Stimulated activated CD4-positive, alpha-beta T cell treated with anti-CD3 and anti-CD28 coated beads, Interleukin-1b, Interleukin-23, amount 100 ng/mL, for 48 hours (primary cell): ENCODE results near the gene HACL1.
A peak's percentile ranks its signal among the peaks of the same experiment; 100 is the strongest.

Experiments
- DNase-seq: peaks from one replicate; pipeline ENCODE4 v3.0.0-alpha.2; 2020

HACL1 gene

DNA sequence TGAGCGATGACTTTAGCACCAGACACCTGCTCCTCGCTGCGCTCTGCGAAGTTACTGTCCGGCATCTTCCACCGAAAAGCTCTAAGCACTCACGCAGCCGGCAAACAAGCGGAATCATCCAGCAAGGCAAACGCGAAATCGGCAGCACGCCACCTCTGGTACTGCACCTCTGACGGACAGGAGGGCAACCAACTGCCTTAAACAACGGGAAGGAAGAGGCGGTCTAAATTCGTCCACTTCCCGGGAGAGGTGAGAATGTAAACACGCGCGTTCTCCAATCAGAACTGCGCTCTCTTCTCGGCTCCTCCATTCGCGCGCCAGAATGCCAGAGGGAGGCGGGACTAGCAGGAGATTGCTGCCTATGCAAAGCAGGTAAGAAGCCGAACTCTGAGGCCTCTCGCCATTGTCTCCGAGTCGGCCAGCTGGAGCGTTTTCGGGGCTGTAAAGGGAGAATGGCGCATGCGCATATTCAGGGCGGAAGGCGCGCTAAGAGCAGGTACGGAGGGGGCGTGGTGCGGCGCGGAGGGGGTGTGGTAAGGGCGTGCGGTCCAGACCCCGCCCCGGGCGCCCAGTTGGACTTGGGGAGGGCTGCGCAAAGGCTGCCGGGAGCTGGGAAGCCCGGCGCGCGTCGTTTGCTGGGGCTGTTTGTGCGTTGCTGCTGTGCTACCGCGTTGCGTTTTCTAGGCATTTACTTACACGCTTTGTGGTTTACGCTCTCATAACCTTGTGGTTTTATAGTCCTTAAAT is at the start of gene HACL1, which contains the start of gene BTD:
Gene HACL1 (minus strand): TSS at position 171 of the 747 bp plus-strand sequence. CDS start 106 bp downstream, at position 65.
Gene BTD (plus strand): TSS at position 347 of the 747 bp plus-strand sequence. CDS start 33,695 bp downstream, outside the sequence.
- peak; percentile 99 for DNase-seq

GRCh38 chr3:15649858-15650257 is 48.5 kb upstream of the HACL1 start:
- no peak for DNase-seq

- no peak for DNase-seq
Observed at GRCh38 chr3:15649341-15649740, 48.0 kb upstream of the HACL1 start.

GRCh38 chr3:15647611-15648167 is 46.3 kb upstream of the HACL1 start:
- peak; percentile 61 for DNase-seq

GRCh38 chr3:15646851-15647511 is 45.6 kb upstream of the HACL1 start:
- no peak for DNase-seq

DNA sequence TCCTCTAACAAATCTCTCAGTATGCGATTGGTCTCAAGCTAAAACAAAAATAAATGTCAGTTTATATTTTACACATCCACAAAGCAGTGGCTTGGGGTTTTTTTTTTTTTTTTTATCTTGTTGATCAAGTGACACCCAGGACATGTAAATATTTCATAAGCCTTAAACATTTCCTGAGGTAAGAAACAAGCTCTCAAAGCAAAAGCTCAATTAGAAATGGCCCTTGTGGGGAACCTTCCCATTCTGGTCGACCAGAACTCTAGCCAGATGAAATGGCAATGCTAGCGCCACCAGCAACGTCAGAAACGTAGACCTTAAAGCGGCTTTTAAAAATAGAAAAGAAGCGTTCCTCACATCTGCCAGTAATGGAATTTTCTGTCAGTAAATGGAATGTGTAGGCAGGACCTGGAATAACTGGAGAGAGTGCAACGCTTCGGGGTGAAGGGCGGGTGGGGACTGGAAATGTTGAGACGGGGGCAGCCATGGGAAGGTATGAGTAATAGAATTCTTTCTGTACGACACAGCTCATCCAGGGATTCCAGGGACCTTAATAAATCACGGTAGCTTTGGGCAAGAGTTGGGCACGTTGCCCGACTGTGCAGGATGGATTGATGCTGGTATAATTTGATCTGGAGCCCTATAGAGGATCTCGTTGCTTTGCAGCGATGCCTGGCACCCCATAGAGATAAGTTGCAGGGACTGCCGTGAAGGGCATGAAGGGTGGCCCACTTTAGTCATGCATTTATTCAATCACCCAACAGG is 44.6 kb upstream of the HACL1 start:
- no peak for DNase-seq

DNA sequence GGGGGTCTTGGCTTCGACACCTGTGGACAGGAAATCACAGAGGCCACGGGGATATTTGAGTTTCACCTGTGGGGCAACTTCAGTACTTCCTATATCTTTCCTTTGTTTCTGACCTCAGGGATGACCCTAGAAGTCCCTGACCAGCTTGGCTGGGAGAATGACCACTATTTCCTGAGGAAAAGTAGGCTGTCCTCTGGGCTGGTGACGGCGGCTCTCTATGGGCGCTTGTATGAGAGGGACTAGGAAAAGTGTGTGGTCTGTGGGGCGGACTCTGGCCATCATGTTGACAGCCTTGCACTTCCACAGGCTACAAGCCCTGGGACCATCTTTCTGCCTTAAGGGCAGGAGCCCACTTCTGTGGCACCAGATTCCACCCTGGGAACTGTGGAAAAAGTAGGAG is 43.9 kb upstream of the HACL1 start:
- DNase-seq, result no peak

- DNase-seq, result no peak
Observed at GRCh38 chr3:15638891-15639262, 37.5 kb upstream of the HACL1 start.

- no peak for DNase-seq
Observed at GRCh38 chr3:15638193-15638890, 37.0 kb upstream of the HACL1 start.

- no peak for DNase-seq
Observed at GRCh38 chr3:15637131-15637951, 36.0 kb upstream of the HACL1 start.

DNA sequence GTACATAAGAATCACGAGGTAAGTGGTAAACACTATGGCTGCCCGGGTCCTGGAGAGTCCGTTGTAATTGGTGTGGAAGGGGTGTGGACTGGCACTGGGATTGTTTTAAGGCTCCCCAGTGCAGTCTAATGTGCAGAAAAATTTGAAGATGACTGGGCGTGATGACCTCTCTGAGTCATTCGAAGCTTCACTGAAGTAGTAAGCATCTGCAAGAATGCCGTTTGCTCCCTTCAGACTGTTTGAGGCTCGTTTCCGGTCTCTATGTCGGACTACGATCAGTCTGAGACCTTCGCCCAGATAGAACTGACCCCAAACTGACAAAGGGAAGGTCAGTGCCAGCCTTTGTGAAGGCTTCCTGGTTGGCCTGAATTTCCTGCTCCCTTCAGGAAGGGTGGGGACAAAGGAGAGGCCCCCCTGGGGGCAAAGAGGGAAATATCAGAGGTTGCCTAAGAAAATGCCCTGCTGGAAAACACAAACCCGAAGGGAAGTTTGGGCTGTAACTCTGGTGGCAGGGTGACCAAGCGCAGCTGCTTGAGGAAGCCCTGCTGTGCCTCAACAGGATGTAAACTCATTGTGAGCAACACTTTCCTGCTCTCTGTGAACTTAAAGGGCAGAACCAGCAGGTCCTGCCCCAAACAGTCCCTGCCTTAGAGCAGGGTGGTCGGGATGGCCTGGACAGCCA is 34.8 kb upstream of the HACL1 start:
- peak; percentile 53 for DNase-seq

DNA sequence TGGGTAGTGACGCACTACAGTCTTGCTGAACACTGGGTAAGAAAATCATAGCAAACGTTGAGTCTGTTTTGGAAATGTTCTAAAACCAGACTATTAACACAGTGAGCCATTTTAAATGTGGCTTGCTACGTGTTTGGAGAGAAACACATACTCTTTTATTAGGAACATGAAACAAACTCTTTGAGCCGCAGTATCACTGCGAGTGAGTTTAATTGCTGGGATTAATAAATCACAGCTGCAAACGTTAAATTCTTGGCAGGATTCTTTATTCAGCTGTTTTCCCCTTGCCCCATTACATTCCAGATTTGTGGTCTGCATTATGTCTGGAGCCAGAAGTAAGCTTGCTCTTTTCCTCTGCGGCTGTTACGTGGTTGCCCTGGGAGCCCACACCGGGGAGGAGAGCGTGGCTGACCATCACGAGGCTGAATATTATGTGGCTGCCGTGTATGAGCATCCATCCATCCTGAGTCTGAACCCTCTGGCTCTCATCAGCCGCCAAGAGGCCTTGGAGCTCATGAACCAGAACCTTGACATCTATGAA is 33.8 kb upstream of the HACL1 start:
- DNase-seq, result no peak

DNA sequence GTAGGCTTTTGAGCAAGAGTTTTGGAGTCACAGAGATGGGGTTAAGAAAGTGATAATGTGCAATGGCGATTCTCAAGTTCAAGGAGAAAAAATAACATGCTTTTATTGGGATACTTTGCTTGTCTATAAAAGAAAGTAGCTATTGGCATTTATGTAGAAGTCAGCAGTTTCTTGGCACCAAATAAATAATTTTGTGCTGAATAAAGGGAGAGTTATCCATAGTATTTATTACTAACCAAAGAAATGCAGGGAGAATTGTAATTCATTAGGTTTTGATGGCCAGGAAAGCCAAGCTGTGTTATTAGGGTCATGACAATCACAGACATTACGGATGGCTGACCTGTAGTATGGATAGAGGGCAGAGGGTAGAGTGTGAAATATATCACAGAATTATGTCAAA is 33.3 kb upstream of the HACL1 start:
- DNase-seq, result no peak

- no peak for DNase-seq
Observed at GRCh38 chr3:15633766-15634598, 32.6 kb upstream of the HACL1 start.

DNA sequence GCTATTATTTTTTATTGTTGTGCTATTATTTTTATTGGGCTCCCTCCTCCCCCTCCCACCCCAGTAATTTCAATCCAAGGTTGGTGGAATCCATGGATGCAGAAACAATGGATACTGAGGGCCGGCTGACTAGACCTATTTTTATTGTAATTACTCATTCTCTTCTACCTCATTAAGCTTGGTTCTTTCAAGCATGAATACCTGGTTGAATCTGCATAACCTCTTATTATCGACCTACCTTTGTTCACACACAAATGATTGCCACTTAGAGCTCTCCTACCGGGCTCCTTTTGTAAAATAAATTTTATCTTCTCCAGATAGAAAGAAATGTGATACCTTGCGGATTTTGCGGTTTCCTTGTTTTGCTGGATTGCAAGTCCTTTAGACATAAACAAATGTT is 31.8 kb upstream of the HACL1 start:
- DNase-seq, result no peak

DNA sequence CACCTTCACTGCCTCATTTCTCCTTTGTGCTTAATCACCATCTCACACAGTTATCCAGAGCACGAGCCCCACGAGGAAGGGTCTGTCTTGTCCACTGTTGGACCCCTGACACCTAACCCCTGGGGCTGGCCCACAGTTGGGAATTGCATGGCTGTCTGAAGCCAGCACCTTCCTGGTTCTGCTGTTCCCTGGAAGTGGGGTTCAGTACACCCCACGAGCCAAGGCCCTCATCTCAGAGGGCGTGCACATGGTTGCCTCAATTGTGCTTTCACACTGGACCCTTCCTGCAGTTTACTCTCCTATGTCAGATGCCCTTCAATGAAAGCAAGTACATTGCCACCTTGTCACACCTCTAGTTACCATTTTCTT is 30.8 kb upstream of the HACL1 start:
- no peak for DNase-seq

- no peak for DNase-seq
Observed at GRCh38 chr3:15631426-15632211, 30.2 kb upstream of the HACL1 start.

DNA sequence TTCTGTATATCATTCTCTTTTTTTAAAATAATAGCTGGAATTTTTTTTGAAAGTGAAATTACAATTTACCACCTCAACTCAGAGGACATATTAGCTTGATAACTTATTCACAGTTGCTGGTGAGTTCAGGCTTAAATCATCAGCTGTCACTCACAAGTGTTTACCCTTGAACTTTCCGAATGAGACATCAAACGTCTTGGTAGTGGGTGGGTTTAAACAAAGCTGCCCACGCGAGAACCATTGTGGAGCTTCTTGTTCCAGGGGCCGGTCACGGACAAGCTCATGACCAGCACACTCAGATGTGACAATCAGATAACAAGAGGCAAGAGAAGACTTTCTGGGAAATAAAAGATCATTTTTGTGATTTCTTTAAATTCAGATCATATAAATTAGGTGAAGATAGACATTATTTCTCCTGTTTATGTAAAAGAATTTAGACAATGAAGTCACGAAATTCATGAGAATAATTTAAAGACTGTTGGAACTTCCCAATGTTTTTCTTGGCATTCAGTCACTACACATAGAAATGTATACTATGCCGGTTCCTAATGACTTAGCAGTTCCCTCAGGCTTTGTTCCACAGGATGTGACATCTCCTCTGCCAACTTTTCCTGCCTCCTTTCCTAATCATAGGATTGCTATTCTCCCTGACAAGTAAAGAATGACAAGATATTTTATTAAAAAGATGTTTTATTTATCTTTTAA is 29.4 kb upstream of the HACL1 start:
- DNase-seq, result no peak
